ENCODE measurements around the gene CYP4A22.

GRCh38 chr1:47106792-47107191 lies 30.4 kb upstream of the CYP4A22 start:
- TF ChIP-seq CTCF (IDR thresholded peaks at IDR 0.05) (no peak), SIN3A (IDR thresholded peaks at IDR 0.05; ENCODE audit: borderline replicate concordance, low read depth, low read length) (no peak), YY1 (IDR thresholded peaks at IDR 0.05; ENCODE audit: low read depth) (no peak), EZH2phosphoT487 (IDR thresholded peaks at IDR 0.05; ENCODE audit: borderline replicate concordance, low read depth) (no peak), EP300 (IDR thresholded peaks at IDR 0.05; ENCODE audit: borderline replicate concordance in 1 of 2, low read depth in 1 of 2, low read length in 1 of 2) (no peak), FOXM1 (IDR thresholded peaks at IDR 0.05; ENCODE audit: low read depth) (no peak), USF1 (IDR thresholded peaks at IDR 0.05; ENCODE audit: borderline replicate concordance, low read depth) (no peak), FOSL2 (IDR thresholded peaks at IDR 0.05; ENCODE audit: borderline replicate concordance, low read depth) (no peak)

Measured in SK-N-SH (cell line).